OCI-LY7 (cell line): ENCODE results near the gene INHA. TPM values are rescaled to one million over a fixed set of nuclear protein-coding genes. Genes with fewer than 3 reads are reported as not detected.
A peak's percentile ranks its signal among the peaks of the same experiment; 100 is the strongest.

Experiments used
- BruUV-seq: library from RNA; stranded (reverse); fragments of 400-500 nt; replicated peaks from 2 replicates; lab custom pipeline; 2021; lab: Mats Ljungman, UMichigan
- CTCF ChIA-PET: fragments of 300-600 bp; sonication (Branson Sonifier 250); formaldehyde crosslinking; loops from one replicate; lab custom pipeline; 2022; ENCODE audit warnings: antibody characterized with exemption; ENCODE audit not compliant: unreplicated experiment; lab: Charles Lee
- POLR2A ChIA-PET: fragments of 300-600 bp; sonication (Branson Sonifier 250); formaldehyde crosslinking; loops from one replicate; lab custom pipeline; 2022; ENCODE audit warnings: antibody characterized with exemption; lab: Charles Lee
- DNase-seq: peaks from one replicate; pipeline ENCODE4 v3.0.0-alpha.2; 2015; ENCODE audit warnings: low spot score
- H2AFZ ChIP-seq: fragments of 200-600 bp; sonication (generic), shearing (Covaris generic); 2 replicates; pipeline ENCODE4 v1.6.1; 2014; ENCODE audit warnings: mild to moderate bottlenecking, antibody characterized with exemption, low read length, moderate library complexity
- H3K27ac ChIP-seq: fragments of 200-600 bp; sonication (generic); 2 replicates; pipeline ENCODE4 v1.5.1; 2014; ENCODE audit warnings: mixed run types, low read depth, mild to moderate bottlenecking, moderate library complexity, low read length, inconsistent platforms; ENCODE audit not compliant: poor library complexity, severe bottlenecking
- H3K36me3 ChIP-seq: fragments of 200-600 bp; sonication (generic); 2 replicates; pipeline ENCODE4 v1.6.1; 2014; ENCODE audit warnings: mild to moderate bottlenecking, antibody characterized with exemption, low read length, moderate library complexity, mixed read lengths; ENCODE audit not compliant: insufficient read depth
- H3K4me1 ChIP-seq: fragments of 200-600 bp; sonication (generic); 2 replicates; pipeline ENCODE4 v1.5.1; 2014; ENCODE audit warnings: mild to moderate bottlenecking, low read length; ENCODE audit not compliant: insufficient read depth, poor library complexity, severe bottlenecking
- H3K4me2 ChIP-seq: fragments of 200-600 bp; sonication (generic); 2 replicates; pipeline ENCODE4 v1.6.1; 2014; ENCODE audit warnings: mild to moderate bottlenecking, low read length
- H3K4me3 ChIP-seq: fragments of 200-600 bp; sonication (generic); 2 replicates; pipeline ENCODE4 v1.5.1; 2014; ENCODE audit warnings: mild to moderate bottlenecking, low read depth, low read length; ENCODE audit not compliant: poor library complexity, severe bottlenecking
- H3K79me2 ChIP-seq: fragments of 200-600 bp; sonication (generic); 2 replicates; pipeline ENCODE4 v1.6.1; 2016; ENCODE audit warnings: low read depth, mild to moderate bottlenecking, low read length, moderate library complexity, mixed read lengths; ENCODE audit not compliant: insufficient read depth
- H3K9me2 ChIP-seq: fragments of 200-600 bp; sonication (generic); 2 replicates; pipeline ENCODE4 v1.6.1; 2016; ENCODE audit warnings: mild to moderate bottlenecking, low read length, mixed read lengths; ENCODE audit not compliant: insufficient read depth
- H3K9me3 ChIP-seq: fragments of 200-600 bp; sonication (generic); 2 replicates; pipeline ENCODE4 v1.6.1; 2014; ENCODE audit warnings: mild to moderate bottlenecking, mixed run types, low read length, mixed read lengths
- H4K20me1 ChIP-seq: fragments of 200-600 bp; sonication (generic); 2 replicates; pipeline ENCODE4 v1.6.1; 2014; ENCODE audit warnings: mild to moderate bottlenecking, antibody characterized with exemption, low read length, moderate library complexity, mixed read lengths; ENCODE audit not compliant: insufficient read depth
- EZH2phosphoT487 ChIP-seq: fragments of 200-600 bp; sonication (generic); IDR thresholded peaks from 2 replicates; pipeline ENCODE4 v1.6.1; 2018; ENCODE audit warnings: low read depth, borderline replicate concordance, mild to moderate bottlenecking, mixed run types, antibody characterized with exemption, low read length, moderate library complexity, mixed read lengths
- intact Hi-C: fragments of 100-400 bp; cut with micrococcal nuclease; formaldehyde crosslinking; loops from one replicate; pipeline ENCODE4 v1.10.0; 2022; ENCODE audit not compliant: unreplicated experiment
- microRNA-seq: library from miRNA; unstranded; fragments of <30 nt; microRNA quantifications from one replicate; pipeline ENCODE4 v1.2.0, GENCODE V29; 2022; ENCODE audit warnings: borderline replicate concordance
- small RNA-seq: library from RNA; depleted of rRNA; stranded (forward); fragments of <200 nt; gene quantifications from one replicate; pipeline ENCODE3, GENCODE V24; 2014
- total RNA-seq, 2 experiments: library from RNA; depleted of rRNA in 1 of 2; stranded (reverse); fragments of >200 nt in 1 of 2; shearing (Covaris generic) in 1 of 2; gene quantifications; 2 replicates each; pipeline ENCODE4 v1.2.3, GENCODE V29; 2014 to 2022
- TF ChIP-seq, protein P1 (sequence below): fragments of 200-600 bp; sonication (generic); conservative IDR thresholded peaks from 2 replicates; pipeline ENCODE4 v1.5.1; 2014; ENCODE audit warnings: mild to moderate bottlenecking, antibody characterized with exemption, low read length, moderate library complexity, mixed read lengths

INHA gene
- total RNA-seq, 2 experiments from 2014 or later: not detected

DNA sequence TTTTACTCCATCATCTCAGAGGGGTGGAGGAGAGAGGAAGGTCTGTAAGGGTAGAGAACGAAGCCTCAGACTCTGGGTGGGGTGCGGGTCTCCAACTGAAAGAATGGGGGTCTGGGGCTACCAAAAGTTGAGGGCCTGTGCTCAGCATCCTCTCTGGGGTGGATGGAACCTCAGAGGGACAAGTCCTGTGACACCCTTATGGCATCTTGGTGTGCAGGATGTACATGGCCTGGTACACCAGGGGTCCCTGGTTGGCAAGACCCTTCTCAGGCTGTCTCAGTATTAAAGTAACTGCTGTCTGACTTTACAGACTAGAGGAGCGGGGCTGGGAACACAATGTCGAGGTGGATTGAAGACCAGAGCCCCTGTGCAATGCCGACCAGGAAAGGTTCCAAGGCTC lies 53.1 kb downstream of the INHA start:
- Histone ChIP-seq H2AFZ (no peak overlapping the region), H4K20me1 (no peaks in the 10 kb centered on the region), H3K79me2 (no peaks in the 10 kb centered on the region), H3K36me3 (no peaks in the 10 kb centered on the region), H3K9me3 (no peaks in the 10 kb centered on the region), H3K27ac (no peak overlapping the region), H3K4me2 (no peak overlapping the region), H3K4me3 (no peak overlapping the region), H3K9me2 (no peaks in the 10 kb centered on the region), H3K4me1 (no peaks in the 10 kb centered on the region)
- ChIA-PET POLR2A (no interaction called here), CTCF (no interaction called here)
- TF ChIP-seq, protein P1, sequence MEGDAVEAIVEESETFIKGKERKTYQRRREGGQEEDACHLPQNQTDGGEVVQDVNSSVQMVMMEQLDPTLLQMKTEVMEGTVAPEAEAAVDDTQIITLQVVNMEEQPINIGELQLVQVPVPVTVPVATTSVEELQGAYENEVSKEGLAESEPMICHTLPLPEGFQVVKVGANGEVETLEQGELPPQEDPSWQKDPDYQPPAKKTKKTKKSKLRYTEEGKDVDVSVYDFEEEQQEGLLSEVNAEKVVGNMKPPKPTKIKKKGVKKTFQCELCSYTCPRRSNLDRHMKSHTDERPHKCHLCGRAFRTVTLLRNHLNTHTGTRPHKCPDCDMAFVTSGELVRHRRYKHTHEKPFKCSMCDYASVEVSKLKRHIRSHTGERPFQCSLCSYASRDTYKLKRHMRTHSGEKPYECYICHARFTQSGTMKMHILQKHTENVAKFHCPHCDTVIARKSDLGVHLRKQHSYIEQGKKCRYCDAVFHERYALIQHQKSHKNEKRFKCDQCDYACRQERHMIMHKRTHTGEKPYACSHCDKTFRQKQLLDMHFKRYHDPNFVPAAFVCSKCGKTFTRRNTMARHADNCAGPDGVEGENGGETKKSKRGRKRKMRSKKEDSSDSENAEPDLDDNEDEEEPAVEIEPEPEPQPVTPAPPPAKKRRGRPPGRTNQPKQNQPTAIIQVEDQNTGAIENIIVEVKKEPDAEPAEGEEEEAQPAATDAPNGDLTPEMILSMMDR: no peak
- no peak for TF ChIP-seq EZH2phosphoT487
- intact Hi-C loops: no loop called here
- BruUV-seq: no TSS peak
- no peak for DNase-seq

Small RNA genes within 50 kb of the gene (microRNA-seq; reads per million reads assigned to microRNA genes)
- gene MIR3132: not detected

Small RNA genes within 50 kb of the gene (small RNA-seq; reads per million reads assigned to genes)
- not detected for gene MIR3132
- gene RN7SKP213: 0.83 reads per million, percentile 38 among the genes with 10 or more reads in this experiment

Other genes with a start within 250 kb of the INHA start
- not detected in 2 replicates for gene RESP18, start 239.6 kb upstream of the INHA start, total RNA-seq (2014; rRNA removed; shearing (Covaris generic))
- not detected in 2 replicates for gene RESP18, start 239.6 kb upstream of the INHA start, total RNA-seq (2022)
- gene DNPEP, start 184.4 kb upstream of the INHA start, total RNA-seq (2014; rRNA removed; shearing (Covaris generic)): 39.3 and 40.5 TPM in 2 replicates
- gene DNPEP, start 184.4 kb upstream of the INHA start, total RNA-seq (2022): 54.2 and 63.6 TPM in 2 replicates
- gene DES, start 153.9 kb upstream of the INHA start, total RNA-seq (2014; rRNA removed; shearing (Covaris generic)): not detected in 2 replicates
- gene DES, start 153.9 kb upstream of the INHA start, total RNA-seq (2022): not detected in 2 replicates
- 0.13 TPM in 1 of 2 replicates, not detected in the other for gene SPEG, start 137.5 kb upstream of the INHA start, total RNA-seq (2014; rRNA removed; shearing (Covaris generic))
- gene SPEG, start 137.5 kb upstream of the INHA start, total RNA-seq (2022): 0.35 and 0.46 TPM in 2 replicates
- 22.3 and 28.4 TPM in 2 replicates for gene GMPPA, start 73.4 kb upstream of the INHA start, total RNA-seq (2014; rRNA removed; shearing (Covaris generic))
- 42.9 and 46.4 TPM in 2 replicates for gene GMPPA, start 73.4 kb upstream of the INHA start, total RNA-seq (2022)
- gene ASIC4, start 57.8 kb upstream of the INHA start, total RNA-seq (2014; rRNA removed; shearing (Covaris generic)): 0.39 and 0.73 TPM in 2 replicates
- 0.74 and 0.96 TPM in 2 replicates for gene ASIC4, start 57.8 kb upstream of the INHA start, total RNA-seq (2022)
- 14.5 and 24.1 TPM in 2 replicates for gene CHPF, start 28.5 kb upstream of the INHA start, total RNA-seq (2014; rRNA removed; shearing (Covaris generic))
- gene CHPF, start 28.5 kb upstream of the INHA start, total RNA-seq (2022): 30.5 and 33.0 TPM in 2 replicates
- 1.4 and 2.5 TPM in 2 replicates for gene TMEM198, start 28.3 kb upstream of the INHA start, total RNA-seq (2014; rRNA removed; shearing (Covaris generic))
- 6.1 and 6.6 TPM in 2 replicates for gene TMEM198, start 28.3 kb upstream of the INHA start, total RNA-seq (2022)
- 0.25 TPM in 1 of 2 replicates, not detected in the other for gene OBSL1, start 771 bp upstream of the INHA start, total RNA-seq (2014; rRNA removed; shearing (Covaris generic))
- gene OBSL1, start 771 bp upstream of the INHA start, total RNA-seq (2022): 0.18 TPM in 1 of 2 replicates, not detected in the other
- gene STK11IP, start 25.5 kb downstream of the INHA start, total RNA-seq (2014; rRNA removed; shearing (Covaris generic)): 16.5 and 26.5 TPM in 2 replicates
- 30.7 and 37.6 TPM in 2 replicates for gene STK11IP, start 25.5 kb downstream of the INHA start, total RNA-seq (2022)
- gene SLC4A3, start 55.3 kb downstream of the INHA start, total RNA-seq (2014; rRNA removed; shearing (Covaris generic)): 0.05 TPM in 1 of 2 replicates, not detected in the other
- not detected in 2 replicates for gene SLC4A3, start 55.3 kb downstream of the INHA start, total RNA-seq (2022)